LNCaP clone FGC (cell line): ENCODE results near the gene KLHL1.

Experiments
- DNase-seq: peaks from one replicate; pipeline ENCODE4 v3.0.0-alpha.2; 2011; ENCODE audit warnings: low read depth
- H3K4me3 ChIP-seq: 2 replicates; pipeline ENCODE4 v1.5.1; 2011; ENCODE audit warnings: mild to moderate bottlenecking, low read depth, low read length, control low read depth
- TF ChIP-seq, protein P1 (sequence below): IDR thresholded peaks from 2 replicates; pipeline ENCODE4 v1.5.1; 2012; ENCODE audit warnings: mild to moderate bottlenecking; ENCODE audit not compliant: control insufficient read depth, insufficient read depth; ENCODE audit errors: extremely low read depth

The KLHL1 gene

DNA sequence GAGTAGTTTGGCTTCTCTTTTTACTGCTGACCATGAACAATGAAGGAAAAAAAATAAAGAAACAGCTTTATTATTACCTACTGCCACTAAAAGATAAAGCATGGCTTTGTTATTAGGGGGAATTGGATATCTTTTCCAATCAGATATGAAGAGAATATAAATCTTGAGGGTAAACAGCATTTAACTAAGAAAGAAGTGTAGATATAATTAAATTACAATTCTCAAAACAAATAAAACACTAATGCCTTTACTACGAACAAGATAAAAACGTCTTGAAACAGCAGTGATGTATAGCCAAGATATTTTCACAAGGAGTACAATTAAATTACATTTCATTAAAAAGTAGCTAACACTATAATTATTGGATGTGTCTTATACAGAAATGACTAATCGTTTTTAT lies 426.5 kb downstream of the KLHL1 start:
- no peak overlapping the region for H3K4me3 ChIP-seq
- peak; percentile 62 for DNase-seq
- TF ChIP-seq, protein P1, sequence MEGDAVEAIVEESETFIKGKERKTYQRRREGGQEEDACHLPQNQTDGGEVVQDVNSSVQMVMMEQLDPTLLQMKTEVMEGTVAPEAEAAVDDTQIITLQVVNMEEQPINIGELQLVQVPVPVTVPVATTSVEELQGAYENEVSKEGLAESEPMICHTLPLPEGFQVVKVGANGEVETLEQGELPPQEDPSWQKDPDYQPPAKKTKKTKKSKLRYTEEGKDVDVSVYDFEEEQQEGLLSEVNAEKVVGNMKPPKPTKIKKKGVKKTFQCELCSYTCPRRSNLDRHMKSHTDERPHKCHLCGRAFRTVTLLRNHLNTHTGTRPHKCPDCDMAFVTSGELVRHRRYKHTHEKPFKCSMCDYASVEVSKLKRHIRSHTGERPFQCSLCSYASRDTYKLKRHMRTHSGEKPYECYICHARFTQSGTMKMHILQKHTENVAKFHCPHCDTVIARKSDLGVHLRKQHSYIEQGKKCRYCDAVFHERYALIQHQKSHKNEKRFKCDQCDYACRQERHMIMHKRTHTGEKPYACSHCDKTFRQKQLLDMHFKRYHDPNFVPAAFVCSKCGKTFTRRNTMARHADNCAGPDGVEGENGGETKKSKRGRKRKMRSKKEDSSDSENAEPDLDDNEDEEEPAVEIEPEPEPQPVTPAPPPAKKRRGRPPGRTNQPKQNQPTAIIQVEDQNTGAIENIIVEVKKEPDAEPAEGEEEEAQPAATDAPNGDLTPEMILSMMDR: no peak

DNA sequence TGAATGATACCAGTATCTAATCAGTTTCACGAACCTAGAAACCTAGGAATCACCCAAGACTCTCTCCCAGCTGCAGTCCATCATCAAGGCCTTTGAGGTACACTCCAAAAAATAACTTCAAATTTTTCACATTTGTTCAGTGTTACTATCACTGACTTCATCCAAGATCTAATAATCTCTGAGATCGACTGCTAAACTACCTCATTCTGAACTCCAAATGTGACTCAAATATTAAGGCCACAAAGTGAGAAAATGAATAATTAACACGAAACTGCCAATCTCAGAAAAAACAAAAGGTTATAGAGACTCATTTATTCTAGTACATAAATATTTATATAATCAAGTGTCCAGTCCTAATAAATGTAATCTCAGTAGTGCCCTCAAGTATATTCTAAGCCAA lies 430.9 kb downstream of the KLHL1 start:
- TF ChIP-seq, protein P1: no peak
- H3K4me3 ChIP-seq: no peak overlapping the region
- no peak for DNase-seq

DNA sequence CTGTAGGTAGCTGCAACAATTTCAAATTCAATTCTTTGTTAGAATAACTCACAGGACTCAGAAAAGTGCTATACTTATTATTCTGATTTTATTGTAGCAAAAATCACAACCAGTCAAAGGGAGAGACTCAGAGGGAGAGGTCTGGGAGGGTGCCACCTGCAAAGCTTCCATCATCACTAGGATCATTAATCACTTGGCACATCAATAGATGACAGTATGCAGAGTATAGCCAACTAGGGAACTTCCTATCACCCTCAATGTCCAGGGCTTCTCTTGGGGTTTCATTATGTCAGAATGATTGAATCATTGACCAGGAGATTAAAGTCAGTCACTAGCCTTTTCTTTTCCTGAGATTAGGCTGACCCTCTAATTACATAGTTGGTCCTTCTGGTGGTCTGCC lies 432.0 kb downstream of the KLHL1 start:
- no peak for DNase-seq
- no peak overlapping the region for H3K4me3 ChIP-seq
- TF ChIP-seq, protein P1: no peak

DNA sequence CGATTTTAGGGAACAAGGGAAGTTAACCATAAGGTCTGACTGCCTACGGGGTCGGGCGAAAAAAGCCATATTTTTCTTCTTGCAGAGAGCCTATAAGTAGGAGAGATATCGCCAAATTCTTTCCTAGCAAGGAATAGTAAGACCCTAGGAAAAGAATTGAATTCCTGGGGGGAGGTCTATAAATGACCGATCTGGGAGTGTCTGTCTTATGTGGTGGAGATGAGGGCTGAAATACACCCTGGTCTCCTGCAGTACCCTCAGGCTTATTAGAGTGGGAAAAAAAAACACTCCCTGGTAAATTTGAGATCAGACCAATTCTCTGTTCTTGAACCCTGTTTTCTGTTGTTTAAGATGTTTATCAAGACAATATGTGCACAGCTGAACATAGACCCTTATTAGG lies 448.1 kb downstream of the KLHL1 start:
- TF ChIP-seq, protein P1: no peak
- no peak overlapping the region for H3K4me3 ChIP-seq
- DNase-seq: no peak

DNA sequence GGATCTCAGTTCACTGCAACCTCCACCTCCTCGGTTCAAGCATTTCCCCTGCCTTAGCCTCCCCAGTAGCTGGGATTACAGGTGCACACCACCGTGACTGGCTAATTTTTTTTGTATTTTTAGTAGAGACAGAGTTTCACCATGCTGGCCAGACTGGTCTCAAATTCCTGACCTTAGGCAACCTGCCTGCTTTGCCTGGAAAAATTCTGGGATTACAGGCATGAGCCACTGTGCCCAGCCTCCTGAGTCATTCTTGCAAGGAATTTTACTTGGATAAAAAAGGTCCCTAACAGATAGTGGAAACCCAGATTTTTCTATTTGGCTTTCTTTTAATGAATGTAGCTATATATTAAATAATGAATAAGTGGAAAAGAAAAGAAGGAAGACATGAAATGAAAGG lies 450.6 kb downstream of the KLHL1 start:
- no peak overlapping the region for H3K4me3 ChIP-seq
- no peak for DNase-seq
- TF ChIP-seq, protein P1: no peak

DNA sequence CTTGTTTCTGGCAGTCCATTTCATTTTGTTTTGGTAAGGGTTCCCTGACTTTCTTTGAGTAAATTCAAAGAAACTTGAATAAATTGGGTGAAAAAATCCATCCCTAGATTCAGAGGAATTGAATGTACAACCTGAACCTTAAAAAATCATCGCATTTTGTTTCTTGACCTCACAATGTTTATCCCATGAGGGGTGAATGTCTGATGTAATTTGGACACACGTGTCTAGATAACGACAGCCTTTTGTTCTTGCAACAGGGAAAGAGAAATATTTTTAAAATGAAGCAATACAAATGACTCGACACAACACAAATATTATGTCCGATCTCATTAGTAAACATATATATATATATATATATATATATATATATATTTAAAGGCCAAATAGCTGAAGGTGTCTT lies 453.9 kb downstream of the KLHL1 start:
- no peak for DNase-seq
- TF ChIP-seq, protein P1: no peak
- no peak overlapping the region for H3K4me3 ChIP-seq
